ENCODE measurements around the gene RHOF.

The RHOF gene

DNA sequence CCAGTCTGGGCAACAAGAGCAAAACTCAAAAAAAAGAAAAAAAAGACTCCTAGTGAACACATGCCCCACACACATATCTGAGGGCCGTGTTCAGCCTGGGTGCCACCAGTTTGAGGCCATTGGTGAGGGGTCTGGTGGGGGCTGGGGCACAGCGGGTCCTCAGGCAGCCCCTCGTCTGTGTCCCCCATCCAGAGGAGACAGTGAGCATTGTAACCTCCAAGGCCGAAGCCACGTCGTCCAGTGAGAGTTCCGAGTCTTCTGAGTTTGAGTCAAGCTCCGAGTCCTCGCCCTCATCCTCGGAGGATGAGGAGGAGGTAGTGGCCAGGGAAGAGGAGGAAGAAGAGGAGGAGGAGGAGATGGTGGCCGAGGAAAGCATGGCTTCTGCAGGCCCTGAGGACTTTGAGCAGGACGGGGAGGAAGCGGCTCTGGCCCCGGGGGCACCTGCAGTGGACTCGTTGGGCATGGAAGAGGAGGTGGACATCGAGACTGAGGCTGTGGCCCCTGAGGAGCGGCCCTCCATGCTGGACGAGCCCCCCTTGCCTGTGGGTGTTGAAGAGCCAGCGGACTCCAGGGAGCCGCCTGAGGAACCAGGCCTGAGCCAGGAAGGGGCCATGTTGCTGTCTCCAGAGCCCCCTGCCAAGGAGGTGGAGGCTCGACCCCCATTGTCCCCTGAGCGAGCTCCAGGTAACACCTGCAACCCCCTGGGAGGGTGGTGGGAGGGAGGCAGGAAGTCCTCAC, 25.9 kb upstream of the RHOF start:
- H3K27ac ChIP-seq, result no peak overlapping the region
- TF ChIP-seq, protein P1, sequence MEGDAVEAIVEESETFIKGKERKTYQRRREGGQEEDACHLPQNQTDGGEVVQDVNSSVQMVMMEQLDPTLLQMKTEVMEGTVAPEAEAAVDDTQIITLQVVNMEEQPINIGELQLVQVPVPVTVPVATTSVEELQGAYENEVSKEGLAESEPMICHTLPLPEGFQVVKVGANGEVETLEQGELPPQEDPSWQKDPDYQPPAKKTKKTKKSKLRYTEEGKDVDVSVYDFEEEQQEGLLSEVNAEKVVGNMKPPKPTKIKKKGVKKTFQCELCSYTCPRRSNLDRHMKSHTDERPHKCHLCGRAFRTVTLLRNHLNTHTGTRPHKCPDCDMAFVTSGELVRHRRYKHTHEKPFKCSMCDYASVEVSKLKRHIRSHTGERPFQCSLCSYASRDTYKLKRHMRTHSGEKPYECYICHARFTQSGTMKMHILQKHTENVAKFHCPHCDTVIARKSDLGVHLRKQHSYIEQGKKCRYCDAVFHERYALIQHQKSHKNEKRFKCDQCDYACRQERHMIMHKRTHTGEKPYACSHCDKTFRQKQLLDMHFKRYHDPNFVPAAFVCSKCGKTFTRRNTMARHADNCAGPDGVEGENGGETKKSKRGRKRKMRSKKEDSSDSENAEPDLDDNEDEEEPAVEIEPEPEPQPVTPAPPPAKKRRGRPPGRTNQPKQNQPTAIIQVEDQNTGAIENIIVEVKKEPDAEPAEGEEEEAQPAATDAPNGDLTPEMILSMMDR (conservative IDR thresholded peaks at IDR 0.05), result no peak

GRCh38 chr12:121817648-121818043, 24.2 kb upstream of the RHOF start:
- H3K27ac ChIP-seq, result no peak overlapping the region
- TF ChIP-seq, protein P1 (conservative IDR thresholded peaks at IDR 0.05), result no peak

- TF ChIP-seq, protein P1 (conservative IDR thresholded peaks at IDR 0.05), result no peak
- H3K27ac ChIP-seq, result peak overlapping the region; percentile 38; the same call in 1 of the 2 replicates
Observed at GRCh38 chr12:121816925-121817647, 23.6 kb upstream of the RHOF start.

DNA sequence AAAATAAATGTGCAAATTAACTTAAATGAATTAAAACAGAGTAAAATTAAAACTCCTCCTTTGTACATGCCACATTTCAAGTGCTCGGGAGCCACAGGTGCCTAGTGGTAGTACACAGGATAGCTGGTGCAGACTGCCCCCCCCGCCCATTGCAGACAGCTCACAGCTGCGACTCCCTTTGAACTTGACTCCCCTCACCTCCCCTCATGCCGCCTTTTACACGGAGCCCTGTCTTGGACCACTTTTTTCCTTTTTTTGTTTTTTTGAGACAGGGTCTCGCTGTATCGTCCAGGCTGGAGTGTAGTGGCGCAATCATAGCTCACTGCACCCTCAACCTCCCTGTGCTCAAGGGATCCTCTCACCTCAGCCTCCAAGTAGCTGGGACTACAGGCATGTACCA, 21.8 kb upstream of the RHOF start:
- H3K27ac ChIP-seq, result peak overlapping the region; percentile 38; the same call in 1 of the 2 replicates
- TF ChIP-seq, protein P1 (conservative IDR thresholded peaks at IDR 0.05), result no peak

- TF ChIP-seq, protein P1 (conservative IDR thresholded peaks at IDR 0.05), result no peak
- H3K27ac ChIP-seq, result peak overlapping the region; percentile 38; the same call in 1 of the 2 replicates
Observed at GRCh38 chr12:121814429-121815119, 21.1 kb upstream of the RHOF start.

DNA sequence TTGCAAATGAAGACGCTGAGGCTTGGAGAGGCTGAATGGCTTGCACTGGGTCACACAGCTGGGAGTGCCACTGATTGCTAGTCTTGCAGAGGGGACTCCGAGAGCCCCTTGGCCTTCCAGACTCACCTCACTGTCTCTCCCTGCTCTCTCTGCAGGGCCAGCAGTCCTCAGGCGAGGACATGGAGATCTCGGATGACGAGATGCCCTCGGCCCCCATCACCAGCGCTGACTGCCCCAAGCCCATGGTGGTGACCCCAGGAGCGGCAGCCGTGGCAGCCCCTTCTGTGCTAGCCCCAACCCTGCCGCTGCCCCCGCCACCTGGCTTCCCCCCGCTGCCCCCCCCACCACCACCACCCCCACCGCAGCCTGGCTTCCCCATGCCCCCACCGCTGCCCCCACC, 20.5 kb upstream of the RHOF start:
- TF ChIP-seq, protein P1 (conservative IDR thresholded peaks at IDR 0.05), result no peak
- H3K27ac ChIP-seq, result peak overlapping the region; percentile 83
